Adrenal gland (tissue), 12 donors: ENCODE data around the gene KCNMA1. TPM values are rescaled to one million over a fixed set of nuclear protein-coding genes. Genes with fewer than 3 reads are reported as not detected.

Experiments used
- DNase-seq, 7 donors: peaks; one replicate each; pipeline ENCODE4 v3.0.0-alpha.2; 2019 to 2020
- H3K27ac ChIP-seq, 5 donors: fragments of 200-600 bp; sonication (generic) in 4 of 5; 1 replicate in 3 of 5; 2 replicates in 2 of 5; pipeline versions ENCODE4 v1.5.1 to v1.8.0; 2016 to 2020; ENCODE audit warnings: mild to moderate bottlenecking in 1 of 5
- H3K27me3 ChIP-seq: fragments of 200-600 bp; 2 replicates; pipeline ENCODE4 v1.8.0; 2021
- H3K36me3 ChIP-seq, 2 donors: fragments of 200-600 bp; replicated peaks in 1 of 2; 1 replicate in 1 of 2; 2 replicates in 1 of 2; pipeline versions ENCODE4 v1.5.1 to v1.8.0; 2018 to 2022
- H3K4me1 ChIP-seq, 2 donors: fragments of 200-600 bp; replicated peaks in 1 of 2; 1 replicate in 1 of 2; 2 replicates in 1 of 2; pipeline versions ENCODE4 v1.5.1 to v1.8.0; 2018 to 2021
- H3K4me3 ChIP-seq, 4 donors: fragments of 200-600 bp; sonication (generic) in 3 of 4; one replicate each; pipeline ENCODE4 v1.5.1; 2016 to 2018
- H3K9me3 ChIP-seq, 3 donors: fragments of 200-600 bp; sonication (generic) in 1 of 3; replicated peaks in 1 of 3; 1 replicate in 2 of 3; 2 replicates in 1 of 3; pipeline versions ENCODE4 v1.5.1 to v1.8.0; 2016 to 2021
- POLR2A ChIP-seq, 2 donors: fragments of 450-650 bp; IDR thresholded peaks; one replicate each; pipeline ENCODE4 v1.6.1; 2017; ENCODE audit warnings: antibody characterized with exemption in 2 of 2, mild to moderate bottlenecking in 2 of 2, moderate library complexity in 1 of 2
- WGBS, 4 donors: extraction: QIAGEN DNeasy Blood & Tissue Kit in 2 of 4; methylation state at CpG; one replicate each; pipeline versions ENCODE4 v1.1.5 to v1.1.7; 2013 to 2017; 5-methylcytosine and 5-hydroxymethylcytosine counted together
- intact Hi-C, 2 donors: fragments of 100-400 bp; cut with DNase I; formaldehyde crosslinking; loops; one replicate each; pipeline versions ENCODE4 v1.14.1 to v1.15.0; 2022 to 2023
- polyA plus RNA-seq, 3 donors: library from polyadenylated mRNA; stranded (reverse); fragments of 200-250 nt in 2 of 3; fragments of 350-450 nt in 1 of 3; fragmentation: Illumina TruSeq in 1 of 3; extraction: RNeasy Lipid Tissue Mini Kit (QIAGEN cat#74804) in 1 of 3; gene quantifications; one replicate each; pipeline ENCODE4 v1.2.3, GENCODE V29; 2013 to 2014
- total RNA-seq, 9 donors: library from RNA; depleted of rRNA in 4 of 9; stranded (reverse); fragments of >200 nt in 4 of 9; fragments of 120-200 nt in 1 of 9; fragmentation: NEBNext Ultra II Directional in 1 of 9; extraction: Animal tissue kit (Norgen Biotek cat#: 25700) in 1 of 9; gene quantifications; one replicate each; pipeline versions ENCODE4 v1.1.0 to v1.2.4, GENCODE V29; 2013 to 2023
- TF ChIP-seq, protein P1 (sequence below), 6 experiments: fragments of 450-650 bp in 4 of 6; fragments of 200-600 bp in 2 of 6; sonication (generic) in 1 of 6; IDR thresholded peaks; 1 replicate in 5 of 6; 2 replicates in 1 of 6; pipeline versions ENCODE4 v1.5.1 to v1.8.0; 2016 to 2021; ENCODE audit warnings: antibody characterized with exemption in 6 of 6, mild to moderate bottlenecking in 2 of 6, moderate library complexity in 1 of 6
- donor health status: healthy with polysubstance abuse.
- donor health status: Bipolar disorder and iron deficiency.
- donor health status: DM: yes; HTN: yes; CAD: no.
- donor health status: DM: no; HTN: no; CAD: no.
- donor health status: DM: no; HTN: no; CAD: no.
- donor health status: DM: yes; HTN: yes; CAD: no.

The KCNMA1 gene
- total and polyA plus RNA-seq, 12 donors: 6.4 to 37.7 (median 13.4) TPM

GRCh38 chr10:76910184-76910962 lies 727.2 kb downstream of the KCNMA1 start:
- intact Hi-C loops: no loop called here
- H3K36me3 ChIP-seq: no peaks in the 10 kb centered on the region
- no peak overlapping the region for H3K4me3 ChIP-seq

GRCh38 chr10:76906256-76906655 lies 731.4 kb downstream of the KCNMA1 start:
- Histone ChIP-seq H3K4me1 (no peaks in the 10 kb centered on the region), H3K27me3 (no peaks in the 10 kb centered on the region), H3K36me3 (no peaks in the 10 kb centered on the region), H3K27ac (no peak overlapping the region), H3K4me3 (no peak overlapping the region), H3K9me3 (no peaks in the 10 kb centered on the region)
- no peak for DNase-seq
- intact Hi-C loops: no loop called here
- TF ChIP-seq, protein P1, sequence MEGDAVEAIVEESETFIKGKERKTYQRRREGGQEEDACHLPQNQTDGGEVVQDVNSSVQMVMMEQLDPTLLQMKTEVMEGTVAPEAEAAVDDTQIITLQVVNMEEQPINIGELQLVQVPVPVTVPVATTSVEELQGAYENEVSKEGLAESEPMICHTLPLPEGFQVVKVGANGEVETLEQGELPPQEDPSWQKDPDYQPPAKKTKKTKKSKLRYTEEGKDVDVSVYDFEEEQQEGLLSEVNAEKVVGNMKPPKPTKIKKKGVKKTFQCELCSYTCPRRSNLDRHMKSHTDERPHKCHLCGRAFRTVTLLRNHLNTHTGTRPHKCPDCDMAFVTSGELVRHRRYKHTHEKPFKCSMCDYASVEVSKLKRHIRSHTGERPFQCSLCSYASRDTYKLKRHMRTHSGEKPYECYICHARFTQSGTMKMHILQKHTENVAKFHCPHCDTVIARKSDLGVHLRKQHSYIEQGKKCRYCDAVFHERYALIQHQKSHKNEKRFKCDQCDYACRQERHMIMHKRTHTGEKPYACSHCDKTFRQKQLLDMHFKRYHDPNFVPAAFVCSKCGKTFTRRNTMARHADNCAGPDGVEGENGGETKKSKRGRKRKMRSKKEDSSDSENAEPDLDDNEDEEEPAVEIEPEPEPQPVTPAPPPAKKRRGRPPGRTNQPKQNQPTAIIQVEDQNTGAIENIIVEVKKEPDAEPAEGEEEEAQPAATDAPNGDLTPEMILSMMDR (IDR thresholded peaks at IDR 0.05): no peak
- TF ChIP-seq POLR2A (IDR thresholded peaks at IDR 0.05): no peak
- 84 to 91% (median 88%) methylated on average over 2 of the region's 2 CpGs for WGBS, 4 donors

More at GRCh38 chr10:76910184-76910962, 727.2 kb downstream of the KCNMA1 start:
- no peak overlapping the region for H3K27ac ChIP-seq
- no peak for DNase-seq
- H3K27me3 ChIP-seq: no peaks in the 10 kb centered on the region
- no peak for TF ChIP-seq POLR2A (IDR thresholded peaks at IDR 0.05)
- TF ChIP-seq, protein P1 (IDR thresholded peaks at IDR 0.05): no peak
- no peaks in the 10 kb centered on the region for H3K9me3 ChIP-seq
- no peaks in the 10 kb centered on the region for H3K4me1 ChIP-seq
- WGBS, 4 donors: 86 to 95% (median 92%) methylated on average over 7 to 8 of the region's 8 CpGs

DNA sequence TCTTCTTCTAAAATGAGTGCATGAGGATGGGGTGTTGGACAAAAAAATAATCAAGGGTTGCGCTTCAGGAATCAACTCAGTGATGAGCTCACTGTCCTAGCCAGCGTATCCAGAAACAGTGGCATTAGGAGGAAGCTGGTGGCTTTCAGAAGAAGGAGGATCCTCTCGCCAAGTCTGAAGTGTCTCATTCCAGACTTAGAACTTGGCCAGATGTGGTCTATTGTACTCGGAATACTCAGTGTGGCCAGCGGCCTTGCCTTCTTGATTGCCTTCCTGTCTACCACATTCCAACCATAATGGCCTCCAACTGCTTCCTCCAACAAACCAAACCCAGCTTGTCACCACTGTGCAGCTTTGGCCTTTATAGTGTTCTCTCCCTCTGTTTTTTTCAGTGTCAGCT lies 732.4 kb downstream of the KCNMA1 start:
- Histone ChIP-seq H3K9me3 (no peaks in the 10 kb centered on the region), H3K27me3 (no peaks in the 10 kb centered on the region), H3K36me3 (no peaks in the 10 kb centered on the region), H3K27ac (no peak overlapping the region), H3K4me1 (no peaks in the 10 kb centered on the region), H3K4me3 (no peak overlapping the region)
- intact Hi-C loops: no loop called here
- no peak for TF ChIP-seq POLR2A (IDR thresholded peaks at IDR 0.05)
- TF ChIP-seq, protein P1 (IDR thresholded peaks at IDR 0.05): no peak
- no peak for DNase-seq
- 89 to 95% (median 92%) methylated on average over 5 of the region's 5 CpGs for WGBS, 4 donors

GRCh38 chr10:76903387-76903945 lies 734.1 kb downstream of the KCNMA1 start:
- intact Hi-C loops: no loop called here
- DNase-seq: no peak
- TF ChIP-seq POLR2A (IDR thresholded peaks at IDR 0.05): no peak
- TF ChIP-seq, protein P1 (IDR thresholded peaks at IDR 0.05): no peak
- no peak overlapping the region for H3K27ac ChIP-seq
- H3K4me1 ChIP-seq: no peaks in the 10 kb centered on the region
- no peak overlapping the region for H3K4me3 ChIP-seq
- 73 to 87% (median 79%) methylated on average over 7 of the region's 7 CpGs for WGBS, 4 donors
- no peaks in the 10 kb centered on the region for H3K27me3 ChIP-seq
- no peaks in the 10 kb centered on the region for H3K9me3 ChIP-seq
- no peaks in the 10 kb centered on the region for H3K36me3 ChIP-seq
